WTC11 (cell line): Measurements from ENCODE around the gene FAM89A. TPM values are rescaled to one million over a fixed set of nuclear protein-coding genes. Genes with fewer than 3 reads are reported as not detected.

Experiments used
- ATF1 ChIP-seq: sonication (generic); formaldehyde crosslinking; IDR thresholded peaks from 2 replicates; pipeline ENCODE4 v1.8.1; 2023; ENCODE audit warnings: mild to moderate bottlenecking, moderate library complexity, missing genetic modification reagents
- CBFB ChIP-seq: sonication (generic); formaldehyde crosslinking; IDR thresholded peaks from 2 replicates; pipeline ENCODE4 v1.8.1; 2022; ENCODE audit warnings: mild to moderate bottlenecking, low read depth, missing genetic modification reagents
- CREM ChIP-seq: sonication (generic); formaldehyde crosslinking; IDR thresholded peaks from 2 replicates; pipeline ENCODE4 v1.8.1; 2022; ENCODE audit warnings: mild to moderate bottlenecking, missing genetic modification reagents, moderate library complexity
- E2F5 ChIP-seq: sonication (generic); formaldehyde crosslinking; IDR thresholded peaks from 2 replicates; pipeline ENCODE4 v1.8.1; 2022; ENCODE audit warnings: mild to moderate bottlenecking, moderate library complexity, missing genetic modification reagents
- ERG ChIP-seq: fragments of 250-450 bp; sonication (Bioruptor Pico); IDR thresholded peaks from 2 replicates; pipeline ENCODE4 v1.8.0; 2021; ENCODE audit warnings: mild to moderate bottlenecking
- ETV6 ChIP-seq: sonication (generic); formaldehyde crosslinking; IDR thresholded peaks from 2 replicates; pipeline ENCODE4 v1.8.1; 2022; ENCODE audit warnings: mild to moderate bottlenecking, missing genetic modification reagents
- FOXJ3 ChIP-seq: sonication (generic); formaldehyde crosslinking; IDR thresholded peaks from 2 replicates; pipeline ENCODE4 v1.9.0; 2021; ENCODE audit warnings: missing genetic modification reagents, mild to moderate bottlenecking, borderline replicate concordance
- GRHL2 ChIP-seq: fragments of 250-450 bp; sonication (Bioruptor Pico); IDR thresholded peaks from 2 replicates; pipeline ENCODE4 v1.8.0; 2022; ENCODE audit warnings: mild to moderate bottlenecking, moderate library complexity; ENCODE audit not compliant: insufficient replicate concordance, severe bottlenecking
- GTF2I ChIP-seq: fragments of 250-450 bp; sonication (Bioruptor Pico); conservative IDR thresholded peaks from 2 replicates; pipeline ENCODE4 v1.4.0; 2021; ENCODE audit warnings: mild to moderate bottlenecking
- IRF1 ChIP-seq: sonication (generic); formaldehyde crosslinking; IDR thresholded peaks from 2 replicates; pipeline ENCODE4 v1.8.0; 2023; ENCODE audit warnings: missing genetic modification reagents
- JAZF1 ChIP-seq: fragments of 250-450 bp; sonication (Bioruptor Pico); IDR thresholded peaks from 2 replicates; pipeline ENCODE4 v1.9.0; 2021; ENCODE audit warnings: moderate library complexity, mild to moderate bottlenecking, inconsistent platforms
- JUN ChIP-seq: sonication (generic); formaldehyde crosslinking; IDR thresholded peaks from 2 replicates; pipeline ENCODE4 v1.8.0; 2023; ENCODE audit warnings: mild to moderate bottlenecking, missing genetic modification reagents
- KAT7 ChIP-seq: sonication (generic); formaldehyde crosslinking; IDR thresholded peaks from 2 replicates; pipeline ENCODE4 v1.8.1; 2023; ENCODE audit warnings: missing genetic modification reagents, mild to moderate bottlenecking, borderline replicate concordance
- NFE2L1 ChIP-seq: sonication (generic); formaldehyde crosslinking; IDR thresholded peaks from 2 replicates; pipeline ENCODE4 v1.8.1; 2023; ENCODE audit warnings: missing genetic modification reagents
- NR2C2 ChIP-seq: sonication (generic); formaldehyde crosslinking; IDR thresholded peaks from 2 replicates; pipeline ENCODE4 v1.8.0; 2022; ENCODE audit warnings: mild to moderate bottlenecking, missing genetic modification reagents
- OVOL2 ChIP-seq: fragments of 250-450 bp; sonication (Bioruptor Pico); IDR thresholded peaks from 2 replicates; pipeline ENCODE4 v1.9.0; 2021; ENCODE audit warnings: mild to moderate bottlenecking, borderline replicate concordance
- PREB ChIP-seq: sonication (generic); formaldehyde crosslinking; IDR thresholded peaks from 2 replicates; pipeline ENCODE4 v1.8.1; 2022; ENCODE audit warnings: mild to moderate bottlenecking, missing genetic modification reagents, moderate library complexity, borderline replicate concordance
- SMAD3 ChIP-seq: sonication (generic); formaldehyde crosslinking; IDR thresholded peaks from 2 replicates; pipeline ENCODE4 v1.8.0; 2022; ENCODE audit warnings: missing genetic modification reagents, mild to moderate bottlenecking, borderline replicate concordance
- SOX15 ChIP-seq: fragments of 250-450 bp; sonication (Bioruptor Pico); IDR thresholded peaks from 2 replicates; pipeline ENCODE4 v1.9.0; 2021; ENCODE audit warnings: mild to moderate bottlenecking
- SP1 ChIP-seq: sonication (generic); formaldehyde crosslinking; conservative IDR thresholded peaks from 2 replicates; pipeline ENCODE4 v1.8.1; 2022; ENCODE audit warnings: missing genetic modification reagents
- TEAD1 ChIP-seq: sonication (generic); formaldehyde crosslinking; IDR thresholded peaks from 2 replicates; pipeline ENCODE4 v1.8.0; 2022; ENCODE audit warnings: mild to moderate bottlenecking, missing genetic modification reagents
- TP53 ChIP-seq: sonication (generic); formaldehyde crosslinking; IDR thresholded peaks from 2 replicates; pipeline ENCODE4 v1.8.1; 2023; ENCODE audit warnings: mild to moderate bottlenecking, missing genetic modification reagents
- ZBTB21 ChIP-seq: sonication (generic); formaldehyde crosslinking; IDR thresholded peaks from 2 replicates; pipeline ENCODE4 v1.8.1; 2023; ENCODE audit warnings: mild to moderate bottlenecking, missing genetic modification reagents, borderline replicate concordance
- ZNF121 ChIP-seq: sonication (generic); formaldehyde crosslinking; IDR thresholded peaks from 2 replicates; pipeline ENCODE4 v1.8.0; 2023; ENCODE audit warnings: missing genetic modification reagents
- ZNF232 ChIP-seq: sonication (generic); formaldehyde crosslinking; IDR thresholded peaks from 2 replicates; pipeline ENCODE4 v1.8.0; 2022; ENCODE audit warnings: mild to moderate bottlenecking, missing genetic modification reagents
- ZNF263 ChIP-seq: sonication (generic); formaldehyde crosslinking; IDR thresholded peaks from 2 replicates; pipeline ENCODE4 v1.8.1; 2022; ENCODE audit warnings: low read depth, mild to moderate bottlenecking, moderate library complexity, missing genetic modification reagents
- ZNF317 ChIP-seq: sonication (generic); formaldehyde crosslinking; IDR thresholded peaks from 2 replicates; pipeline ENCODE4 v1.8.1; 2023; ENCODE audit warnings: low read depth, mild to moderate bottlenecking, moderate library complexity, missing genetic modification reagents, borderline replicate concordance
- ZNF396 ChIP-seq: fragments of 250-450 bp; sonication (Bioruptor Pico); IDR thresholded peaks from 2 replicates; pipeline ENCODE4 v1.8.0; 2021; ENCODE audit warnings: mild to moderate bottlenecking, moderate library complexity, borderline replicate concordance
- ZNF416 ChIP-seq: fragments of 250-450 bp; sonication (Bioruptor Pico); IDR thresholded peaks from 2 replicates; pipeline ENCODE4 v1.9.0; 2021; ENCODE audit warnings: mild to moderate bottlenecking, inconsistent platforms
- ZSCAN18 ChIP-seq: fragments of 250-450 bp; sonication (Bioruptor Pico); IDR thresholded peaks from 2 replicates; pipeline ENCODE4 v2.1.2; 2022; ENCODE audit warnings: mild to moderate bottlenecking, moderate library complexity
- total RNA-seq: library from RNA; stranded (reverse); gene quantifications from 3 replicates; pipeline ENCODE4 v1.2.3, GENCODE V29; 2021

FAM89A gene
- total RNA-seq, 1 experiment from 2014 or later, result 2.4 TPM

GRCh38 chr1:230978491-230979388 is 61.3 kb downstream of the FAM89A start, which contains the start of the genes ARV1 and TTC13 (continued):
- TF ChIP-seq ERG (CRISPR knock-in tag) (no peak), ZNF121 (CRISPR knock-in tag) (no peak), ATF1 (CRISPR knock-in tag) (no peak), TEAD1 (peak; percentile 30; the same call in 1 of the 2 replicates), NFE2L1 (CRISPR knock-in tag) (no peak), ZBTB21 (CRISPR knock-in tag) (no peak), NR2C2 (CRISPR knock-in tag) (no peak), GTF2I (CRISPR knock-in tag) (no peak), PREB (no peak), ZSCAN18 (CRISPR knock-in tag) (no peak), ETV6 (CRISPR knock-in tag) (peak; percentile 66), E2F5 (CRISPR knock-in tag) (no peak), IRF1 (CRISPR knock-in tag) (no peak; the same call in 1 of the 2 replicates), CBFB (CRISPR knock-in tag) (no peak), FOXJ3 (CRISPR knock-in tag) (no peak), ZNF263 (CRISPR knock-in tag) (no peak), CREM (CRISPR knock-in tag) (0 out of 2 replicates have a peak, but pooled peaks have one; percentile 86), JAZF1 (CRISPR knock-in tag) (no peak), SMAD3 (CRISPR knock-in tag) (no peak), GRHL2 (CRISPR knock-in tag) (no peak), ZNF396 (CRISPR knock-in tag) (no peak), KAT7 (CRISPR knock-in tag) (no peak), JUN (CRISPR knock-in tag) (no peak), SP1 (CRISPR knock-in tag) (peak; percentile 88), ZNF232 (CRISPR knock-in tag) (no peak), OVOL2 (no peak), ZNF416 (CRISPR knock-in tag) (no peak), SOX15 (CRISPR knock-in tag) (no peak), TP53 (CRISPR knock-in tag) (no peak), ZNF317 (CRISPR knock-in tag) (no peak)
